Measurements from ENCODE around the gene KDM4B.

GRCh38 chr19:5147074-5147977 lies 178.4 kb downstream of the KDM4B start:
- TF ChIP-seq CTCF (IDR thresholded peaks at IDR 0.05) (no peak), EP300 (IDR thresholded peaks at IDR 0.05) (no peak)
